Gastrocnemius medialis (tissue), 4 donors: ENCODE measurements around the gene GPRC5C. TPM values are rescaled to one million over a fixed set of nuclear protein-coding genes. Genes with fewer than 3 reads are reported as not detected.

Experiments used
- ATAC-seq, 2 donors: fragments of 150-250 bp; one replicate each; pipeline ENCODE4 v1.9.1; 2016
- DNase-seq, 2 donors: peaks; one replicate each; pipeline ENCODE4 v3.0.0-alpha.2; 2019
- H3K27ac ChIP-seq, 4 donors: fragments of 200-600 bp; sonication (generic); 1 replicate in 1 of 4; 2 replicates in 3 of 4; pipeline ENCODE4 v1.5.1; 2016 to 2018; ENCODE audit warnings: mild to moderate bottlenecking in 2 of 4, moderate library complexity in 1 of 4
- H3K27me3 ChIP-seq, 3 donors: fragments of 200-600 bp; sonication (generic) in 2 of 3; 1 replicate in 1 of 3; 2 replicates in 2 of 3; pipeline versions ENCODE4 v1.5.1 to v1.6.0; 2016 to 2019; ENCODE audit warnings: mild to moderate bottlenecking in 1 of 3, moderate library complexity in 1 of 3
- H3K36me3 ChIP-seq, 2 donors: fragments of 200-600 bp; sonication (generic) in 1 of 2; one replicate each; pipeline ENCODE4 v1.5.1; 2017 to 2018
- H3K4me1 ChIP-seq, 2 donors: fragments of 200-600 bp; sonication (generic) in 1 of 2; one replicate each; pipeline ENCODE4 v1.5.1; 2016 to 2017; ENCODE audit warnings: mild to moderate bottlenecking in 2 of 2
- H3K4me3 ChIP-seq, 4 donors: fragments of 200-600 bp; sonication (generic) in 3 of 4; 1 replicate in 1 of 4; 2 replicates in 3 of 4; pipeline ENCODE4 v1.5.1; 2016 to 2019; ENCODE audit warnings: mild to moderate bottlenecking in 2 of 4
- H3K9me3 ChIP-seq, 3 donors: fragments of 200-600 bp; sonication (generic) in 2 of 3; 1 replicate in 1 of 3; 2 replicates in 2 of 3; pipeline ENCODE4 v1.5.1; 2016 to 2019
- CTCF ChIP-seq, 5 experiments: fragments of 450-650 bp in 3 of 5; fragments of 200-600 bp in 2 of 5; sonication (generic) in 2 of 5; IDR thresholded peaks in 4 of 5; conservative IDR thresholded peaks in 1 of 5; 1 replicate in 4 of 5; 2 replicates in 1 of 5; pipeline ENCODE4 v1.5.1; 2016 to 2019; ENCODE audit warnings: antibody characterized with exemption in 5 of 5, mild to moderate bottlenecking in 3 of 5, moderate library complexity in 3 of 5
- POLR2A ChIP-seq, 2 donors: fragments of 450-650 bp; IDR thresholded peaks; one replicate each; pipeline ENCODE4 v1.6.1; 2017; ENCODE audit warnings: antibody characterized with exemption in 2 of 2, mild to moderate bottlenecking in 2 of 2, moderate library complexity in 2 of 2
- in situ Hi-C, 4 donors: fragments of 200-750 bp; cut with MboI; loops; one replicate each; pipeline versions ENCODE4 v1.15.0 to v1.8.0; 2017; ENCODE audit warnings: low sequenced_read_pairs in 4 of 4
- intact Hi-C: fragments of 100-400 bp; cut with DNase I; formaldehyde crosslinking; loops from one replicate; pipeline ENCODE4 v1.15.1; 2023; ENCODE audit warnings: low total_unique reads
- total RNA-seq, 4 donors: library from RNA; depleted of rRNA; stranded (reverse); fragments of >200 nt; gene quantifications; one replicate each; pipeline versions ENCODE4 v1.1.0 to v1.2.3, GENCODE V29; 2016

GPRC5C gene
- total RNA-seq, 4 donors from 2014 or later, result 80.4 to 138 (median 127) TPM

GRCh38 chr17:74474043-74474792 is 42.3 kb downstream of the GPRC5C start:
- no peak for TF ChIP-seq CTCF (IDR thresholded peaks at IDR 0.05 in 4 of 5, conservative IDR thresholded peaks at IDR 0.05 in 1 of 5)
- no peak for TF ChIP-seq POLR2A (IDR thresholded peaks at IDR 0.05)
- Histone ChIP-seq H3K36me3 (no peaks in the 10 kb centered on the region), H3K4me1 (no peaks in the 10 kb centered on the region), H3K27me3 (no peaks in the 10 kb centered on the region), H3K4me3 (no peak overlapping the region), H3K9me3 (no peaks in the 10 kb centered on the region), H3K27ac (no peak overlapping the region)
- in situ Hi-C loops (no loop called here), intact Hi-C loops (no loop called here)
- ATAC-seq (no peak), DNase-seq (no peak)

- TF ChIP-seq CTCF (IDR thresholded peaks at IDR 0.05 in 4 of 5, conservative IDR thresholded peaks at IDR 0.05 in 1 of 5) (no peak), POLR2A (IDR thresholded peaks at IDR 0.05) (no peak)
- H3K27ac ChIP-seq, result no peak overlapping the region
- H3K4me3 ChIP-seq, result no peak overlapping the region
- H3K4me1 ChIP-seq, result no peaks in the 10 kb centered on the region
- H3K27me3 ChIP-seq, result no peaks in the 10 kb centered on the region
- H3K9me3 ChIP-seq, result no peaks in the 10 kb centered on the region
- DNase-seq, result no peak
- ATAC-seq, result no peak
- in situ Hi-C loops, result loop anchor here in 1 of 4 donors (25.0 kb wide), 1 partner anchor 263 kb away; the partner anchor contains the start of genes RPL38 and TTYH2
- no peaks in the 10 kb centered on the region for H3K36me3 ChIP-seq
- intact Hi-C loops, result no loop called here
Observed at GRCh38 chr17:74475189-74475588, 43.3 kb downstream of the GPRC5C start.

GRCh38 chr17:74477411-74477810 is 45.5 kb downstream of the GPRC5C start:
- no peaks in the 10 kb centered on the region for H3K27me3 ChIP-seq
- in situ Hi-C loops, result loop anchor here in 1 of 4 donors (25.0 kb wide), 1 partner anchor 265 kb away; the partner anchor contains the start of genes RPL38 and TTYH2

GRCh38 chr17:74478420-74479100 is 46.7 kb downstream of the GPRC5C start:
- in situ Hi-C loops, result loop anchor here in 1 of 4 donors (25.0 kb wide), 1 partner anchor 266 kb away; the partner anchor contains the start of genes RPL38 and TTYH2
- H3K27me3 ChIP-seq, result no peaks in the 10 kb centered on the region
- TF ChIP-seq CTCF (IDR thresholded peaks at IDR 0.05 in 4 of 5, conservative IDR thresholded peaks at IDR 0.05 in 1 of 5) (no peak), POLR2A (IDR thresholded peaks at IDR 0.05) (no peak)

More at GRCh38 chr17:74477411-74477810, 45.5 kb downstream of the GPRC5C start:
- Histone ChIP-seq H3K36me3 (no peaks in the 10 kb centered on the region), H3K9me3 (no peaks in the 10 kb centered on the region), H3K4me1 (no peaks in the 10 kb centered on the region), H3K4me3 (no peak overlapping the region), H3K27ac (no peak overlapping the region)
- DNase-seq, result no peak
- no peak for ATAC-seq
- TF ChIP-seq CTCF (IDR thresholded peaks at IDR 0.05 in 4 of 5, conservative IDR thresholded peaks at IDR 0.05 in 1 of 5) (no peak), POLR2A (IDR thresholded peaks at IDR 0.05) (no peak)
- intact Hi-C loops, result no loop called here

More at GRCh38 chr17:74478420-74479100, 46.7 kb downstream of the GPRC5C start:
- Histone ChIP-seq H3K27ac (no peak overlapping the region), H3K4me1 (no peaks in the 10 kb centered on the region), H3K4me3 (no peak overlapping the region), H3K36me3 (no peaks in the 10 kb centered on the region), H3K9me3 (no peaks in the 10 kb centered on the region)
- intact Hi-C loops, result no loop called here
- ATAC-seq, result no peak
- DNase-seq, result no peak
